Stimulated activated CD8-positive, alpha-beta memory T cell treated with anti-CD3 and anti-CD28 coated beads, Interleukin-4, amount 100 ng/mL, for 1 hour (primary cell): ENCODE data around the gene EHMT2.
"Not testable (repeated sequence)": the region's sequence is repeated elsewhere in the genome, so short reads cannot be mapped to it uniquely, and the experiment has no call there.

Experiments used
- DNase-seq, 2 donors: peaks; one replicate each; pipeline ENCODE4 v3.0.0-alpha.2; 2020; ENCODE audit warnings: low read depth in 2 of 2, low spot score in 1 of 2

EHMT2 gene

GRCh38 chr6:31915756-31916155, 18.3 kb upstream of the EHMT2 start:
- no peak for DNase-seq

GRCh38 chr6:31915351-31915750, 17.9 kb upstream of the EHMT2 start:
- DNase-seq: no peak

DNA sequence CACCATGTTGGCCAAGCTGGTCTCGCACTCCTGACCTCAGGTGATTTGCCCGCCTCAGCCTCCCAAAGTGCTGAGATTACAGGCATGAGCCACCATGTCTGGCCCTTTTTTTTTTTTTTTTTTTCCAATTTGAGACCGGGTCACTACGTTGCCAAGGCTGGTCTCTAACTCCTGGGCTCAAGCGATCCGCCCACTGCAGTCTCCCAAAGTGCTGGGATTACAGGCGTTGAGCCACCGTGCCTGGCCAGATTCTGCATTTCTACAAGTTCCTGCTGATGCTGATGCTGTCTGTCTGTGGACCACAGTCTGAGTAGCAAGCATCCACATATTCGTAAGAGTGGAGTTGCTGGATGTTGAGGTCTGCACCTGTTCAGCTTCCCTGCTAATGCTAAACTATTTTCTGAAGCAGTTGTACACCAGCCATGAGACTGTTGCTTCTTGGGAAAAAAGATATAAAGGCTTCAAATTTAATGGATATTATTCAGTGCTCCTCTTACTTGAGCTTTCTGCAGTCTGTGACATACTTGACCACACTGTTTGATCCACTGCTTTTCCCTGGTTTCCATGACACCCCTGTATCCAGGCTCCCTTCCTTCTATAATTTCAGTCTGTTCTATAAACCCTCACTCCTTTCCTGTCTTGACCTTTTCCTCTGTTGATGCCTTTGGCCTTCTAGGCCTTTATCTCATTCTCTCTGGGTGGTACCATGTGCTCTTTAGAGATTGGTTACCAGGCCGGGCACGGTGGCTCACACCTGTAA, 14.5 kb upstream of the EHMT2 start:
- DNase-seq: no peak

- not testable (repeated sequence) for DNase-seq
These were observed 11.8 kb upstream of the EHMT2 start for GRCh38 chr6:31909298-31909697.

DNA sequence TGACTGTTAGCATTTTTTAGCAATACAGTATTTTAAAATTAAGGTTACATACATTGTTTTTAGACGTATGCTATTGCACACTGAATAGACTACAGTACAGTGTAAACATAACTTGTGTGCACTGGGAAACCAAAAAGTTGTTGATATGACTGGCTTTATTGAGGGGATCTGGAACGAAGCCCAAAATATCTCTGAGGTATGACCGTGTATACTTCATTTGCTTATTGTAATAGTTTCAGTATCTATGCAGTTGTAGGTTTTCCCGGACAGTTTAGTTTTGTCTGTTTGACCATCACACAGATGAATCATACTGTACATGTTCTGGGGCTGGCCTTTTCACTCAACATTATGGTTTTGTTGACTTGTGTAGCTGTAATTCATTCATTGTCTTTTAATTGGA, 11.3 kb upstream of the EHMT2 start:
- DNase-seq: no peak

DNA sequence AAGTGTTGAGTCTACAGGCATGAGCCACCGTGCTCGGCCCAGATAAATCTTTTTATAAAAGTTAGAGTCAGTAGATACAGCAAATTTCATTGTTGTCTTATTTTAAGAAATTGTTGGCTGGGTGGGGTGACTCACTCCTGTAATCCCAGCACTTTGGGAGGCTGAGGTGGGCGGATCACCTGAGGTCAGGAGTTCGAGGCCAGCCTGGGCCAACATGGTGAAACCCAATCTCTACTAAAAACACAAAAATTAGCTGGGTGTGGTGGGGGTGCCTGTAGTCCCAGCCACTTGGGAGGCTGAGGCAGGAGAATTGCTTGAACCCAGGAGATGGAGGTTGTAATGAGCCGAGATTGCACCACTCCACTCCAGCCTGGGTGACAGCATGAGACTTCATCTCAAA, 10.8 kb upstream of the EHMT2 start:
- DNase-seq: not testable (repeated sequence)

GRCh38 chr6:31907158-31907813, 9.8 kb upstream of the EHMT2 start:
- no peak for DNase-seq

DNA sequence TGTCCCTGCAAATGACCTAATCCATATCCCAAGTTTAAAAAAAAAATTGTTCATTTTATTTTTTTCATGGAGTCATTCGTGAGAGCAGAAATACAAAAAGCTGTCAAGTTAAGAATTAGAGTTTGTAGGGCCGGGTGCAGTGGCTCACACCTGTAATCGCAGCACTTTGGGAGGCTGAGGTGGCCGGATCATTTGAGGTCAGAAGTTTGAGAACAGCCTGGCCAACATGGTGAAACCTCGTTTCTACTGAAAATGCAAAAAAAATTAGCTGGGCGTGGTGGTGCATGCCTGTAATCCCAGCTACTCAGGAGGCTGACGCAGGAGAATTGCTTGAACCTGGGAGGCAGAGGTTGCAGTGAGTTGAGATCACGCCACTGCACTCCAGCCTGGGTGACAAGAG, 9.2 kb upstream of the EHMT2 start:
- not testable (repeated sequence) for DNase-seq

DNA sequence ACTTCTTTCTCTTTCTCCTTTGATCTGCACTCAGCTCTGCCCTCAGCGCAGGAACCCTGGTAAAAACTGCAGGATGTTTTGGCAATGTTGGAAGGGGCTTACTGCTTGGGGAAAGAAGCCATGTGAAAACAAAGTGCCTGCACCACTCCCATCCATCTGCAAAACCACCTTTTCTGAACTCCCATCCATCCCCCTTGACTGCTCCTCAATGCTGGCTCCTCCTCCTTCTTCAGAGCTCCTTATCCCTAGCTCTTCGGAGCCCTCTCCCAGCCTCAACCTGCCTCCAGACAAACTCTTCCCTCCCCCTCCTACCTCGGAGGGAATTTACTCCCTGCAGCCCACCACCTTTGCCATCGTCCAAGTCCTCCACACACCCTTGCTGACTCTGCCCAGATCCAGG, 8.6 kb upstream of the EHMT2 start:
- no peak for DNase-seq

GRCh38 chr6:31905041-31905440, 7.5 kb upstream of the EHMT2 start:
- DNase-seq: no peak

- DNase-seq: no peak
These were observed 6.5 kb upstream of the EHMT2 start for GRCh38 chr6:31903957-31904356.

- peak; percentile 53 to 71 for DNase-seq
These were observed 4.6 kb upstream of the EHMT2 start, which contains the start of gene ZBTB12 for GRCh38 chr6:31901953-31902643. TSS of gene ZBTB12 (minus strand) at chr6:31902086. CDS start at chr6:31901305, 781 bp downstream.

DNA sequence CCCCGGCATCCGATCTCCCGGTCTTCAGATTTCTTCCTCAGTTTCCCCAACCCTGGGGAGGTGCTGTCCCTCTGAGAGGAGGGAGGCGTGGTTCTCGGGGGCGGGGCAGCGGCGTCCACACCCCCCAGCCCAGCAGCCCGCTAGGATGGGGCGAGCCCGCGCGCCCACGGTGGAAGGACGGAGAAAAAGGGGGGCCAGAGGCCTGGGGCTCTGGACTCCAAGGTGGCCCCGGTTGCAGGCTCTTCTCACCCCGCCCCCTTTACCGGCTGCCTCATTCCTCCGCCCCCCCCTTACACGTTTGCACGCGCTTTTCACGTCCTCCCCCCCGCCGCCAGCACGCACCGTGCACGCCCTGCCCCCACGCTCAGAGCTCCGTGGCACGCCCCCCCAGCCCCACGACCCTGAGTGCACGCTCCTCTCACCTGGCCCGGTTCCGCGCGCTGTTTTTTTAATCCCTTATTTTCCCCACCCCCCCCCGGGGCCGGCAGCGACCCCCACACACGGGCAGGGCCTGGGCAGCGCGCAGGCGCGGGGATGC, 4.0 kb upstream of the EHMT2 start:
- peak; percentile 28 to 37 for DNase-seq

DNA sequence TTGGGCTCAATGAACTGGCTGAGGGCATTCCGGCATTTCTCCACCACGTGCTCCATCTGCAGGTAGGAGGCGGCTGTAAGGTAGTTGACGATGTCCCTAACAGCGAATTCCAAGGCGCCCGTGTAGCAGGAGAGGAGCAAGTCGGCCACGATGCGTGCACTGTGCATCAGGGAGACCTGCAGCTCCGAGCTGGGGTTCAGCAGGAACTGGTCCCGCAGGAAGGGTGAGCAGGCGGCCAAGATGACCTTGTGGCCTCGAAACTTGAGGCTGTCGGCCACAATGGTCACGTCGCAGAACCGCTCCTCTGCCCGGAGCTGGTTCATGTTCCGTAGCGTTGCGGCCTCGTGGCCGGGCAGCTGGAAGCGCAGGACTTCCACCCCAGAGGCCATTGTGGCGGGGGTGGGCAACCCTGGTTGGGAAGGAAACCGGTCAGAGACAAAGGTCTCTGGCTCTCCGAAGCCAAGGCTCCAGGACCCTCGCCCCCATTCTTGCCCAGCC, 3.5 kb upstream of the EHMT2 start:
- DNase-seq: no peak

DNA sequence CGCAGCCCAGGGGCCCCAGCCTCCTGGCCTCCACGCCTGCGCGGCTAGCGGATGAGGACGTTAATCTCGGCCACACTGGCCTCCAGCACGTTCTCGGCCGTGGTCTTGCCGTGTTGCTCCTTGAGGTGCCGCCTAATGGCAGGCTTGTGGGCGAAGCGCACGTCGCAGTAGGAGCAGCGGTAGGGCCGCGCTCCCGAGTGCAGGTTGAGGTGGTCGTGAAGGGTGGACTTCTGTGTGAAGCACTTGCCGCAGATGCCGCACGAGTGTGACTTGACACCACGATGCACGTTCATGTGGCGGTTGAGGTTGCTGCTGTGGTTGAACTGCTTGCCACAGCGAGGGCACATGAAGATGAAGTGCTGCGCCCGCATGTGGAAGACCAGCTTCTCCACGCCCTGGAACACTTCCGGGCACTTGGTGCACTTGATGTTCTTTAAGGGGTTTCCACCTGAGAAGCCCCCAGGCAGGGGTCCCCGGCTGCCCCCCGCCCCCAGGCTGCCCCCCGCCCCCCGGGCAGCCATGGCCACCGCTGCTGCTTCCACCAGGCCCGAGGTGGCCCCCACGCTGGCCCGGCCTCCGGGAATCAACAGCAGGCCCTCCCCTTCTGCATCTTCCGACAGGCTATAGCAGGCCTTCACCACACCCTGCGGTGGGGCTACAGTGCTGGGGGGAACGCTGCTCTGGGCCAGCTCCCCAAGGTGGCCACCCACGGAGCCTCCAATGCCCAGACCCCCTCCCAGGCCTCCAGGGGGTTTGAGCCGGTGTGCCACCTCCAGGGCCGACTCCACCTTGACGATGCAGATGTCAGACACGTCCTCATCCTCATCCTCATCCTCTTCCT, 2.6 kb upstream of the EHMT2 start:
- no peak for DNase-seq

DNA sequence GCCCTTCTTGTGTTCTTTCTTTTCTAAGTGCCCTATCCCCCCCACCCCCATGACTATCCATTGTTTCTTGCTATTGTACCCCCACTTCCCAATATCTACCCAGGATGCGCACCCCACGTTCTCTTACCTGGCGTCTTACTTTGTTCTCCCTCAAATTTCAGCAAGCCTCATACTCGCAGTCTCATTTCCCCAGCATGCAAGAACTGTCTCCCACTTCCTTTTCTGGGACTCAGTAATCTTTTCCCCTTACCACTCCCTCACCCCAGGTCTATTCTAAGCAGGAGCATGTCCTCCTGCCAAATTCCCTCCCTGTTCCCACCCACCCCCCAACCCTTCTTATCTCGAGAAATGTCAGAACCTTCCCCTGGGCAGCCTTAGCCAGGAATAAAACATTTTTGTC, 1.7 kb upstream of the EHMT2 start:
- DNase-seq: no peak

- DNase-seq: no peak
These were observed 999 bp upstream of the EHMT2 start for GRCh38 chr6:31898383-31899011.

DNA sequence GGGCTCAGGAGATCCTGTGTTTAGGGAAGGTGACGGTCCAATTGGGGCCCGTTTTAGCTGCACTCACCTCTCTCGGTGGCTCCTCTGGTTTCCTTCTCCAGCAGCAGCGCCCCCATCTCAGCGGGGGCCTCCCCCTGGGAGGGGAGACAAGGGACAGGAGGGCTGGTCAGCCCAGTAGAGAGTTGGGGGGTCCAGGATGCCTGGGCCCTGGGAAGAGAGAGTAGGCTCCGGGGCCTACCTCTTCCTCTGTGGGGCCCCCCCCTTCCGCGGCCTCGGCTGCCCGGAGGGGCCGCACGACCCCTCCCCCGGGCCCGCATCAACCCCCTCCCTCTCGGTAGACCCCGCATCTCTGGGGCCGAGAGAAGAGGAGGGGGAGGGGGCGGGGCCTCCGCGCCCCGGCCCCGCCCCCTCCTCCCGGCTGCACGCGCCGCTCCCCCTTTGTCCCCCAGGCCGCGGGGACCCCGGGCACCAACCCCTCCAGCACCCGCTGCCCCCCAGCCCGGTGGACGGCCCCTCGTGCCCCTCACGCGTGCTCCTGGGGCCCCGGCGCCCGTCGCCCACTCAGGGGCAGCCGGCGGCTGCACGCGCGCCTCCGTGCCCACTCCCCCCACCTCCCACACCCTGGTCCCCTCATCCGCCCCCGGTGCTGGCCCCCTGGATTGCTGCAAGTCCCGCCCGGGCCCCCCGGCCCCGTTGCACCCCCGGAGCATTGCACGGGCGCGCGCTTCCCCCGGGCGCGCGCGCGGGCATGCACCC, 464 bp downstream of the EHMT2 start:
- DNase-seq: no peak

DNA sequence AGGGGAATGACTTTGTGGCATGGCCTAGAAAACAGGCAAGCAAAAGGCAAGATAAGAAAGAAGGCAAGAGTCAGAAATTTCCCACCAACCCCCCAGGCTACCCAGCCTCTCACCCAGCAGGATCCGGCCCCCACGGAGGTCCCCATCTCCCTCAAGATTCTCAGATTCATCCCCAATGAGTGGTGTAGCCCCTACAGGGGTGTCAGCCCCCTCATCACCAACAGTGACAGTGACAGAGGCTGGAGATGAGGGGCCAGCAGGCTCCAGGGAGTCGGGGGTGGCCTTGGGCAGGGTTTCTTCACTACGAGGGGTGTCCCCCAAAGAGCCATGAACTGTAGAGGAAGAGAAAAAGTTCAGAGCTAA, 1.0 kb downstream of the EHMT2 start:
- no peak for DNase-seq

DNA sequence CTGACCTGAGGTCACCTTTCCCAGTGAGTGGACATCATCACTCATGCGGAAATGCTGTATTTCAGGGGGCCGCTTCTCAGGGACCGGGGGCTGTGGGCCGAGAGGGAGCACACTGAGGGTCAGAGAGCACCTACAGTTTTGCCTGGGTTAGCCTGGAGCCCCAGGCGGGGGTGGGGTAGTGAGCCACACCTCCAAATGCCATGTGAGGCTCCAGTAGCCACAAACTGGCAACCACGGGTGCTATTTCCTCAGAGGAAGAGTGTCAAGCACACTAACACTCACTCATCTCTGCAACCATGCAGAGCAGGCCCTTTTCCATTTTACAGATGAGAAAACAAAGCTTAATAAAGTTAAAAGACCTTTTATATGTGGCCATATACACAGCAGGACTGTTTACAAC, 4.7 kb downstream of the EHMT2 start:
- no peak for DNase-seq
